HG03045 (cell line): ENCODE results near the gene ACP7.
A peak's percentile ranks its signal among the peaks of the same experiment; 100 is the strongest.
"Not testable (repeated sequence)": the region's sequence is repeated elsewhere in the genome, so short reads cannot be mapped to it uniquely, and the experiment has no call there.

ENCODE experiments used
- ATAC-seq: cut with Tn5 transposase; IDR thresholded peaks from one replicate; pipeline ENCODE4 v1.9.1; 2021; ENCODE audit warnings: mild to moderate bottlenecking, moderate library complexity; ENCODE audit not compliant: unreplicated experiment

Gene ACP7

GRCh38 chr19:39106194-39106593, 22.0 kb downstream of the ACP7 start:
- no peak for ATAC-seq

GRCh38 chr19:39109641-39110040, 25.5 kb downstream of the ACP7 start:
- no peak for ATAC-seq

- ATAC-seq: no peak
Measured at GRCh38 chr19:39110263-39110967, 26.2 kb downstream of the ACP7 start.

DNA sequence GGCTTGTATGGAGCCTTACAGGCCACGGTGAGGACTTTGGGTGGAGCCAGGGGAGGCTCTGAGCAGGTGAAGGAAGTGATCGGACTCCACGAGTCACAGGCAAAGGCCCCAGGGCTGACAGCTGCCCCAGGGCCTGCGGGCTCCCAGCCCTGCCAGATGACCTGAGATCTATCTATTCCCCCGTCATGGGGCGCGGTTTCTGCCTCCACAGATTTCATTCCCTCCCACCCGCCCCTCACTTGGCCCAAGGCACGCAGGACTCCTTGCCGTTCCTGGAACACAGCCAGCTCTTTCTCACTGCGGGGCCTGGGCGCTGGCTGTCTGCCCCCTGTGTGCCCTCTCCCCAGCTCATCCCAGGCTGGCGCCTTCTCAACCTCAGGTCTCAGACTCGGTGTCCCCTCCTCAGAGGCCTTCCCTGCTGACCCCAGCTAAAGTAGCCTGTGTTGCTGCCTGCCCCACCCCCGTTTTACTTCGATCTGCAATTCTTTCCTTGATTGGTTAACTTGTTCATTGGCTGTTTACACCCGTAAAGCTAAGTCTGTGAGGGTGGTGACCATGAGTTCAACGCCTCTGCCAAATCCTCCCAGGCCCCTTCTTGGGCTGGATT, 27.5 kb downstream of the ACP7 start:
- ATAC-seq: no peak

GRCh38 chr19:39112338-39112890, 28.2 kb downstream of the ACP7 start:
- ATAC-seq: no peak

DNA sequence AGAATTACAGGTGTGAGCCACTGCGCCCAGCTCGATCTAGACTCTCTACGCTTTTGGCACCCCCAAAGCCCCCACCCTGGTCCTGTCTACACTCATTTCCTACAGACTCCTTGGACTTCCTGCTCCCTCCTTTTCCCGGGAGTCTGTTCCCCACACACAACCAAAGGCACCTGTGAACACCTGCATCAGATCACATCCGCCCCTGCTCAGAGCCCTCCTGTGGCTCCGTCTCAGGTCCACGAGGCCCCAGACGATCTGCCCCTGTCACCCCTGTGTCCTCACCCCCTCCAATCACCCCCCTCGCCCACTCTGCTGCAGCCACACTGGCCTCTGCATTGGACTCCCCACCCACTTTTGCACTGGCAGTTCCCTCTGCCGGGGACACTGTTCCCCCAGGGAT, 29.0 kb downstream of the ACP7 start:
- ATAC-seq: no peak

- ATAC-seq: no peak
Measured at GRCh38 chr19:39115105-39115847, 31.1 kb downstream of the ACP7 start.

GRCh38 chr19:39117023-39117422, 32.9 kb downstream of the ACP7 start:
- ATAC-seq: not testable (repeated sequence)

DNA sequence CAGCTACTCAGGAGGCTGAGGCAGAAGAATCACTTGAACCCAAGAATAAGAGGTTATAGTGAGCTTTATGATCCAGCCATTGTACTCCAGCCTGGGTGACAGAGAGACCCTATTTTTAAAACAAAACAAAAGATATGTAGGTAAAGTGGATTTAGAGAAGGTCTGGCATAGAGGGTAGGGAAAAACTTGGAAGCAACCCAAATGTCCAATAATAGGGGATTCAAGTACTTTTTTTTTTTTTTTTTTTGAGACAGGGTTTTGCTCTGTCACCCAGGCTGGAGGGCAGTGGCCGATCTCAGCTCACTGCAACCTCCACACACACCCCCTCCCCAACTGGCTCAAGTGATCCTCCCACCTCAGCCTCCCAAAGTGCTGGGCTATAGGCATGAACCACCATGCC, 35.7 kb downstream of the ACP7 start:
- ATAC-seq: no peak

GRCh38 chr19:39122934-39123731, 39.0 kb downstream of the ACP7 start:
- no peak for ATAC-seq

DNA sequence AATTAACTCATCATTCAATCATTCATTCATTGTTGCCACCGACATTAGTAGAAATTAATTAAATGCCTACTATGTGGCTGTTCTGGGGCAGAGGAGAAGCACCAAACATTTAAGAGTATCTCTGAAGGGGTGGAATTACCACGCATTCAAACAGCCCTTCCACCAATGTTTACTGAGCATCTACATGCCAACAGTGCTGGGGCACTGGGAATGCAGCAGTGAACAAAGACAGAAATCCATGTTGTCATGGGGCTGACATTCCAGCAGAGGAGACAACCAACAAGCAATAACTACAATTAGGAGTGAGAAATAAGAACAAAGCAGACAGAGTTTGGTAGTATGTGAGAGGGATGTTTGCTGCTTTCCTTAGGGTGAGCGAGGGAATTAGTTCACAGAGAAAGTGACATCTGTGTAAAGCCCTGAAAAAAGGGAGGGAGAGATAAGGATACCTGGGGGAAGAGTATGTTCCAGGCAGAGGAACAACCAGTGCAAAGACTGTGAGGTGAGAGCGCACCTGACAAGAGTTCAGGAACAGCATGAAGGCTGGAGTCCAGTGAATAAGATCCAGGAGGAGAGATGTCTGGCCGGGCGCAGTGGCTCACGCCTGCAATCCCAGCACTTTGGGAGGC, 40.1 kb downstream of the ACP7 start:
- no peak for ATAC-seq

DNA sequence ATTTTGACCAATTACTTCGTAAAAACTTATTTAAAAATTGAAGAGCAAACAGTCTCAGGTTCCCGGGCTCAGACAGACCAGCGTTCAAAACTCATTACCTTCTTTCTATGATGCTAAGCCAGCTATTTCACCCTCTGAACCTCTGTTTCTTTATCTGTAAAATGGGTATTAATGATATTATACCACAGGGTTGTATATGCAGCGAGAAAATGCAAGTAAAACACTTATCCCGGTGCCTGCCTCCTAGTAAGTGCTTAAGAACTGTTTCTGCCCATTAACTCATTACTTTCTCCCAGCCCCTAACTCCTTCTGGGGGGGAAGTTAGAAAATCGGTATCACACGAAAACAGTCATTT, 41.0 kb downstream of the ACP7 start:
- ATAC-seq: no peak

- peak; percentile 91 for ATAC-seq
Measured at GRCh38 chr19:39125554-39126311, 41.6 kb downstream of the ACP7 start, which contains the start of gene PAK4. Gene PAK4, plus strand, starts transcription at chr19:39125786. Its CDS starts 43,768 bp downstream, at chr19:39169554.

DNA sequence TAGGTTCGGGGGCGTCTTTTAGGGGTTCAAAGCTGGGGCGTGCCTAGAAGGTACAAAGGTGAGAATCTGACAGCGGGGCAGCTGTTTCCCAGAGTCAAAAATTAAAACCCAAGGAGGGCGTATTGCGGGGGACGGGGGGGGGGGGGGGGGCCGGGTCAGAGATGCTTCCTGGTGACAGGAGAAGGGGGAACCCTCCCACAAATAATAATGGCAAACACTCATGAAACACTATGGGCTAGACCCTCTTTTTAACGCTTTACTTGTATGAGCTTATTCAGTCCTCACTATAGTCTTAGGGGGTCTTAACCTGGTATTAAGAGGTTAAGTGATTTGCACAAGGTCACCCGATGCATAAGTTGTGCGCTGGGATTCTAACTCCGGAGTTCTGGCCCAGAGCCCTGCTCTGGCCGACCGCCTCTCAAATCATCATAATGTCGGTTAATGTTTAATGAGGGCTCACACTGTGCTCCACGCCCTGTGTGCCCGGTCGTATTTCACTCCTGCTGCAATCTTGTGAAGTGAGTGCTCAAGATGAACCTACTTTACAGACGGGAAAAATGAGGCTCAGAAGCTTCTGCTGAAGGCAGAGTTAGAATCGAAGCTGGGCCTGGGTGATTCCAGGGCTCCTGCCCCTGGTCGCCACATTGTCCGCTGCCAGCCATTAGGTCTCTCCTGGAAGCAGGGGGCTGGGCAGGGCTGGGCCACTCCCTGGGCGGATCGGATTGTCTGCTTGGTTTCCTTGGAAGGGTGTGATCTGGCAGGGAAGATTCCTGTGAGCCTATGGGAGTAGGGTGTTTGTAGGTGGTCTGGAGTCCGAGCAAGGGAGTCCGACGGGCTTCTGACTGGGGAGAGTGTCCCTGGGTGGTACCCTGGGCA, 42.4 kb downstream of the ACP7 start:
- no peak for ATAC-seq

DNA sequence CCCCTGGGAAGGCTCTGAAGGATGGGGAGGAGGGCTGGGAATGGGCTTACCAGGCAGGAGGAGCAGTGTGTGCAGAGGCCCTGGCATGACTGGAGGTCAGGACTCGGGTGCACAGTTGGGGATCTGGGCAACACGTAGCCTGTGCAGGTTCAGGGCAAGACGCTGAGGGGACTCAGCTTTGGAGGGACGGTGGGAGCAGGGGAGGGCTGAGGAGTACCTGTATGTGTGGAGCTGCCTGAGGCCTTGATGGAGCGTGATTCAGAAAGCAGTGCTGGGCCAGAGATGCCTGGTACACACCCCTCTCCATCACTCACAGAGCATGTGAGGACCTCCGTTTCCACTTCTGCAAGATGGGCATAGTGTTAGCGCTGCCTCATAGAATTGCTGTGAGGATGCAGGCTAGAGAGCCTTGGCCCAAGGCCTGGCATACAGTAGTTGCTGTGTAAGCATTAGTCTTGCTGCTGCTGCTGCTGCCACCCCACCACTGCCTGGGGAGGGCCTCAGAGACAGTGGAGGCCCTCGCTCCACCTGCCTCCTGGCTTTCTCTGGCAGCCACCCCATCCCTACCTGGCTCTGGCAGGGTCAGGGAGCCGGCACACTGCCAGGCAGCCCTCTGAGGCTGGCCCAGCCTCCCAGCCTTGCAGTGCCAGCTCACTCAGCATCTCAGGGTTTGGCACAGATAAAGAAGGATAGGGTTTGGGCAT, 43.8 kb downstream of the ACP7 start:
- no peak for ATAC-seq

DNA sequence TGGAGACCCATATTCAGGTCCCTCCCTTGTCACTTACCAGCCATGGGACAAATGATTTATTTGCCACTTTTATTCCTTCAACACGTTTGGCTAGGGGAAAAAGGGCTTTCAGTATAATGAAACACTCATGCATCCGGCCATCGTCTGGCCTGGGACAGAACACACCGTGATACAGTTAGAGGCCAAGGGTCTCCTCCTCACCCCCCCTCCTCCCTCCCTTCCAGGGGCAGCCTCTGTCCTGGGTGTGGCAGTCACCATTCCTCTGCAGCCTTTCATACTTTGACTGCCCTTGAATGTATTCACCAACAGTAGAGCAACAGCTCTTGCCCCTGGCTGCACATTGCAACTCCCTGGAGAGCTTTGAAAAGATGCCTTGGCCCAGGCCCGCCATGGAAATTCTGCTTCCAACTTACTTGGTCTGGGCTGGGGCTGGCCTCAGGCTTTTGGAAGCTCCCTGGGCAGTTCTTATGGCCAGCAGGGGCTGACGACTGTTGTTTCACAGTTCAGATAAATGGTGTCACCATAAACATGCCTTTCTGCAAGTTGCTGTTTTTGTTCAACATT, 44.4 kb downstream of the ACP7 start:
- no peak for ATAC-seq

DNA sequence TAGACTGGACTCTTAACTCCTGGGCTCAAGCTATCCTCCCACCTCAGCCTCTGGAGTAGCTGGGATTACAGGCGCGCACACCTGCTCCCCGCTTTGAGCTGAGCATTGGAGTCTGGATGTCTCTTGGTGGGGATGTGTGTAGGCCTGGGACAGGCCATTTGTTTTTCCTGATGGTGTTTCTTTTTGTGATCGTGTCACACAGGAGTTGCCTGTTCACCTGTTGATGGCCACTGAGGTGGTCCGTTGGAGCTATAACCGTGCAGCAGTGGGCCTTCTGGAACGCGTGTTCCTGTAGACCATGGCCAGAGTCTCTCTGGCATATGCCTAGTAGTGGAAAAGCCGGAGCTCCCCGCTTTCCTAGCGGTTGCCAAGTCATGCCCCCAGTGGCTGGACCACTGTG, 44.9 kb downstream of the ACP7 start:
- no peak for ATAC-seq
